ENCODE data around the gene RANBP9.

- TF ChIP-seq CTCF (conservative IDR thresholded peaks at IDR 0.05; ENCODE audit: low read depth, low read length) (no peak), EZH2 (IDR thresholded peaks at IDR 0.05; ENCODE audit: low read length, unreplicated experiment) (no peak)
Observed at GRCh38 chr6:13574571-13575376, 136.9 kb downstream of the RANBP9 start, which contains the start of gene SIRT5.
